Stomach (tissue), 4 donors: ENCODE results near the gene POLR3K.

Experiments
- POLR2A ChIP-seq, 4 donors: fragments of 450-650 bp; IDR thresholded peaks; one replicate each; pipeline ENCODE4 v1.6.1; 2016; ENCODE audit warnings: antibody characterized with exemption in 4 of 4, control low read depth in 2 of 4, mild to moderate bottlenecking in 1 of 4, moderate library complexity in 1 of 4
- POLR2AphosphoS5 ChIP-seq, 3 donors: sonication (generic); formaldehyde crosslinking; IDR thresholded peaks; one replicate each; pipeline ENCODE4 v1.6.1; 2016; ENCODE audit warnings: antibody characterized with exemption in 3 of 3
- TF ChIP-seq, protein P1 (sequence below), 7 experiments: fragments of 450-650 bp in 4 of 7; fragments of 200-600 bp in 3 of 7; sonication (generic) in 3 of 7; IDR thresholded peaks; one replicate each; pipeline ENCODE4 v1.5.1; 2016 to 2019; ENCODE audit warnings: antibody characterized with exemption in 7 of 7, control low read depth in 2 of 7, mild to moderate bottlenecking in 1 of 7

DNA sequence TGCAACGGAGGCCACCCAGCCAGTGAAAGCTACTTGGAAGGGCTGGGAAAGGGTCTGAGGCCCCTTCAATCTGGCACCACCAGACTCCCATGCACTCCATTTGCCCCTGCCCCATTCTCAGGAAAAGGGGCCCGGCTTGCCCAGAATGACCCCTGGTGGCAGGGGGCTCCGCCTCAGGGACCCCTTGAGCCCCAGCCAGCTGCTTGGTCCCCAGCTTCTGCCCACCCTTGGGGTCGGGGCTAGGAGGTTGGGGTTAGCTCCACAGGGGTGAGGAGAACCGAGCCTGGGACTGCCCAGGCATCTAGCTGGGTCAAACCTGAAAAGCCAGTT lies 17.8 kb upstream of the POLR3K start:
- TF ChIP-seq, protein P1, sequence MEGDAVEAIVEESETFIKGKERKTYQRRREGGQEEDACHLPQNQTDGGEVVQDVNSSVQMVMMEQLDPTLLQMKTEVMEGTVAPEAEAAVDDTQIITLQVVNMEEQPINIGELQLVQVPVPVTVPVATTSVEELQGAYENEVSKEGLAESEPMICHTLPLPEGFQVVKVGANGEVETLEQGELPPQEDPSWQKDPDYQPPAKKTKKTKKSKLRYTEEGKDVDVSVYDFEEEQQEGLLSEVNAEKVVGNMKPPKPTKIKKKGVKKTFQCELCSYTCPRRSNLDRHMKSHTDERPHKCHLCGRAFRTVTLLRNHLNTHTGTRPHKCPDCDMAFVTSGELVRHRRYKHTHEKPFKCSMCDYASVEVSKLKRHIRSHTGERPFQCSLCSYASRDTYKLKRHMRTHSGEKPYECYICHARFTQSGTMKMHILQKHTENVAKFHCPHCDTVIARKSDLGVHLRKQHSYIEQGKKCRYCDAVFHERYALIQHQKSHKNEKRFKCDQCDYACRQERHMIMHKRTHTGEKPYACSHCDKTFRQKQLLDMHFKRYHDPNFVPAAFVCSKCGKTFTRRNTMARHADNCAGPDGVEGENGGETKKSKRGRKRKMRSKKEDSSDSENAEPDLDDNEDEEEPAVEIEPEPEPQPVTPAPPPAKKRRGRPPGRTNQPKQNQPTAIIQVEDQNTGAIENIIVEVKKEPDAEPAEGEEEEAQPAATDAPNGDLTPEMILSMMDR (IDR thresholded peaks at IDR 0.05) = no peak
- no peak for TF ChIP-seq POLR2A (IDR thresholded peaks at IDR 0.05)
- no peak for TF ChIP-seq POLR2AphosphoS5 (IDR thresholded peaks at IDR 0.05)
